Endometrial microvascular endothelial cells (primary cell): ENCODE results near the gene NEDD4L. TPM values are rescaled to one million over a fixed set of nuclear protein-coding genes. Genes with fewer than 3 reads are reported as not detected.

Experiments used
- in situ Hi-C: cut with HindIII; loops from 2 replicates; pipeline ENCODE4 v1.10.0; 2017; ENCODE audit warnings: low sequenced_read_pairs, low pct_unique_long_range_greater_than_20kb; ENCODE audit errors: inconsistent ontology term
- total RNA-seq: library from RNA; depleted of rRNA; stranded (reverse); fragments of >200 nt; gene quantifications from one replicate; pipeline ENCODE4 v1.2.3, GENCODE V29; 2015; ENCODE audit errors: inconsistent ontology term

The NEDD4L gene
- total RNA-seq, 1 donor from 2014 or later, result 59.9 TPM

DNA sequence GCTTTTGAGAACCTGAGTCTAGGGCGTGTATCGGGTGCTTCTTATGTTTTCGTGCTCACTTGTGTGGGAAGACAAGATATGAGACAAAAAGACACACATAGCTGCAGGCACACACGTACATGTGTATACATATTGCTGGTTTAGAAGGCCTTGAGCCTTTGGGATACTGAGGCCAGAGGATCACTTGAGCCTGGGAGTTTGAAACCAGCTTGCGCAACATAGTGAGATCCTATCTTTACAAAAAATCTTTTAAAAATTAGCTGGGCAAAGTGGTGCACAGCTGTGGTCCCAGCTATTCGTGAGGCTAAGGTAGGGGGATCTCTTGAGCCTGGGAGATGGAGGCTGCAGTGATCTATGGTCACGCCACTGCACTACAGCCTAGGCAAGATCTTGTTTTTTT lies 18.8 kb upstream of the NEDD4L start:
- in situ Hi-C loops, result loop anchor here (25.0 kb wide), 1 partner anchor 162 kb away; no protein-coding TSS in a partner anchor

DNA sequence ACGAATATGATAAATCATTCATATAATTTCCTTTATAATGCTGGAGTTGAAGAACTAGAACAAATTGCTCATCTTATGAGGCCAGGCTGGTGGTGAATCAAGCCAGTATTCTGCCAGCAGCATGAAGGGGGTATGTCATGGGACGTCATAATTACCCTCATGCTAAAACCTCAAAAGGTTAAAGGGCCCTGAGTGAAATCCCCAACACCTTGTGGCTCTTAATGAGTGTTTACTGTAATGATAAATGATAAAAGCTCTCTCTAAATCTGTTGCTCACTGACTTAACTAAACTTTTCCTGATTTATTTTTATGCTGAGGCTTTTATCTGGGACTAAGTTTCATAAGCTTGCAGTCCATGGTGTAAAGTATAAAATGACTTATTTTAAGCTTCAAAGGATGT lies 18.3 kb upstream of the NEDD4L start:
- in situ Hi-C loops, result loop anchor here (25.0 kb wide), 1 partner anchor 162 kb away; no protein-coding TSS in a partner anchor

DNA sequence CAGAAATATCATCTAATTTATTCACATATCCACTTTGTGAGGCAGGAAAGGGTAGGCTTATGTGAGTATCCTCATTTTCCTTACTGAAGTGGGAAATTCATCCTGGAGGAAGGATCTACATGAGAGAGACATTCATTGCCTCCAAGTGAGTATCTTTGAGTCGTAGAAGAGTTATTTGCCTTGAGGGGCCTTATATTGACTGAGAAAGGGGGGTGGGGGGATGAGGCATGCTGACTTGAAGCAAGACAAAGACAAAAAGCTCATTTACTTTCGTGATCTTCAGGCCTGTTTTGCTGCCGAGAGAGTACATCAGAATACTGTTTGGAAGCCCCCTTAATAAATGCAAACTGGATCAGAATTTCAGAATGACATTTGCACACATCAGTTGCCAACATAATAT lies 17.6 kb upstream of the NEDD4L start:
- in situ Hi-C loops, result loop anchor here (25.0 kb wide), 1 partner anchor 161 kb away; no protein-coding TSS in a partner anchor

DNA sequence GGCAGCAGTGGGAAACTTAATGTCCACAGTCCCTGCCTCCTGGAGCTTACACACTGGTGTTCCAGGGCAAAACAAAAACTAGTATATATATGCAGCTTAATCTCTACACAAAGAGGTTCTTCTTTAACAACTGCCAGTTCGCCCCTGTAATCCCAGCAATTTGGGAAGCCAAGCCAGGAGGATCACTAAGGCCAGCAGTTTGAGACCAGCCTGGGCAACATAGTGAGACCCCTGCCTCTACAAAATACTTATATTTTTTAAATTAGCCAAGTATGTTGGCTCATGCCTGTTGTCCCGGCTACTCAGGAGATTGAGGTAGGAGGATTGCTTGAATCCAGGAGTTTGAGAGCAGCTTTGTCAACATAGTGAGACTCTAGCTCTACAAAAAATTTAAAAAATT lies 17.2 kb upstream of the NEDD4L start:
- in situ Hi-C loops, result loop anchor here (25.0 kb wide), 1 partner anchor 160 kb away; no protein-coding TSS in a partner anchor

DNA sequence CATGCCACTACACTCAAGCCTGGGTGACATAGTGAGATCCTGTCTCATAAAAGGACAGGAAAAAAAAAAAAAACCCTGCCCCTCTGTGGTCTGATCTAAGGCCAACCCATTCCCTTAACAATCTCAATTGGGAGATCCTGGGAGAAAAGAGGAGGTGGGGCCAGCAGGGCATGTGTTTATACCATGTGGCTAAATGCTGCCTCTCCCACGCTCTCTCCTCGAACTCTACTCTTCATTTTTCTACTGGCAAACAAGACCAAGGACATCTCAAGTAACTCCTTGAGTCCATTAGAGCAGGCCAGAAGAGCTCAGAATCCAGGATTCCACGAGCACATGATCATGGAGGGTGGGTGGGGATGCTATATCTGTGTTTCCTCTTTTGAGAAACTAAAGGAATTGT lies 16.7 kb upstream of the NEDD4L start:
- in situ Hi-C loops, result loop anchor here (25.0 kb wide), 1 partner anchor 160 kb away; no protein-coding TSS in a partner anchor

DNA sequence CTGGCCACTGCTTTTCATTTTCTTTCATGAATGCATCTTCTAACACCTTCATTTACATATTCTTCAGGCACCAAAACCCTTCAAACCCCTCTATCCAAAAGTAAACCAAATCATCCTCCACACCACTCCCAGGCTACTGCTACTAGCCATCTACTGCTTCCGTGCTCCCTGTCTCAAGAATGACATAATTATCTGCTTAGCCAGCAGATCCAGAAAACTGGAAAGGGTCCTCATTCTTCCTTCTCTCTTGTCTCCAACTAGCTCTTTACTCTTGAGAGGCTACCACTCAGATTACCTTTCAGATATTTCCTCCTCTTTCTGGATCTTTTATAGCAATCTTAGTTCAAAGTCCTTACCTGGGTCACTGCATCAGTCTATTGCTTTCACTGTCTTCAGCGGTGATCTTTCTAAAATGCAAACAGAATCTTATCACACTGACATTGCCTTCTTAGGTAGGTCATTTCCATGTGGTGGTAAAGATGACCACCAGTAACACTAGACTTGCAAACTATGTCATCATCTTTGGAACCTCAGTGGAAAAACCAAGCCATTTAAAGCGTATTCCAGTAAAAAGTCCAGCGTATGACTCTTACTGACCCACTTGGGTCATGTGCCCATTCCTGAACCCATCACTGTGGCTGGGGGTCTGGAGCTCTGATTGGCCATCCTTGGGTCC lies 15.8 kb upstream of the NEDD4L start:
- in situ Hi-C loops, result loop anchor here (25.0 kb wide), 1 partner anchor 159 kb away; no protein-coding TSS in a partner anchor

DNA sequence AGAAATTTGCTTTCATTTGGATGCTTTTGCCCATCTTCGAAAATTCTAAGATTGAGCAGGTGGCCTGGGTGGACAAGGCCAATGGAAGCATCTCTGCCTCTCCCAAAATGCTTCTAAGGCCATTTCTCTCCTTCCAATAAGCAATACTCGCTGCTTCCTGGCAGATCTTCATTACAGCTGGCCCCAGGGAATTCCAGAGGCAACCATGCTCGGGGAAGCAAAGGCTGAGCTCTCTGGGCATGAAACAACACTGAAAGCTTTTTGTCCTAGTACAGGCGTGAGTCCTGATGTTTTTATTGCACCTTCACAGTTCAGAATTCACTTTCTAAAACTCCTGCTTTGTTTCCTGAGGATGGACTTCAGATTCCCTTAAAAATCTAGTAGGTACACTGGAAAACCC lies 11.8 kb upstream of the NEDD4L start:
- in situ Hi-C loops, result loop anchor here (25.0 kb wide), 1 partner anchor 155 kb away; no protein-coding TSS in a partner anchor

DNA sequence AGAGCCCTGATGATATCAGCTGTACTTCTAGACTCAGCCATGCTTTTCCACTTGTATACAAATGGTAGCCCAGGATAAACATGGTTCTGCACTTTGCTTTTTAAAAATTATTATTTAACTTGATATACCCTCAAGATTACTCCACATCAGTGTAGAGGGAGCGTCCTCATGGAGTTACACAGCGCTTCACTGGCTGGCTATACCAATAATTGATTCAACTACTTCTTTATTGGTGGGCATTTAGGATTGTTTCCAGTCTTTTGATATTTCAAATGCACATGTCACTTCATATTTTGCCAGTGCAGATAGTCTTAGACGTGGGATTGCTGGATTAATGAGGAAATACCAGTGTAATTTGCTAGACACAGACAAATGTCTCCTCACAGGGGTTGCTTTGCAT lies 10.8 kb upstream of the NEDD4L start:
- in situ Hi-C loops, result loop anchor here (25.0 kb wide), 1 partner anchor 154 kb away; no protein-coding TSS in a partner anchor

DNA sequence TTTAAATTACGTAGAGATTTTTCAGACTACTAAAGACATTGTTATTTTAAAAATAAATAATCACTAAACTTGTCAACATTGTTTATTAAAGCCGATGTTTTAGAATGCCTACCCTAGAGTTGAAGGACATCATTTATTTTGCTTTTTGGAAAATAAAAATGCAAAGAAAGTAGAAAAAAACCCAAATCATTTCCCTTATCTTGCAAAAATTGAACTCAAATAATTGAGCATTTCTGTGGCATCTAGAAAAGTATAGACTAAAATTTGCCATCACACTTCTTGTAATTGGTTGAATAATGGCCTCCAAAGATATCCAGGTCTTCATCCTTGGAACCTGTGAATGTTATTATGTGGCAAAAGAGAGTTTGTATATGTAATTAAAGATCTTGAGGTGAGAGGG lies 9.7 kb upstream of the NEDD4L start:
- in situ Hi-C loops, result loop anchor here (25.0 kb wide), 1 partner anchor 153 kb away; no protein-coding TSS in a partner anchor

DNA sequence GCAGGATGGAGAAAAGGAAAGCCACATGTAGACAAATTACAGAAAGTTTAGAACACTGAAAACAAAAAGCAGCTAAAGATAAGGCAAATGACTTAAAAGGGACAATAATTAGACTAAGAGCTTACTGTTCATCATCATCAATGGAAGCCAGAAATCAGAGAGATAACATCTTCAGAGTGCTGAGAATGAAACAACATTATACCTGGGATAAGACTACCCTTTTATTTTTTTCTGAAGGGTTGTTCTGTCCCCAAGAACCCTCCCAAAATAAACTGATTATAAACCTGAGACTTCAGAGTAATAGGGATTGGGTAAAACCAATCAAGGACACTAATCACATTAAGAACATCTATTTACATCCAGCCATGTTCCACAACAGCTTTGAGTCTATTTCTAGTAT lies 6.9 kb upstream of the NEDD4L start:
- in situ Hi-C loops, result loop anchor here (25.0 kb wide), 1 partner anchor 150 kb away; no protein-coding TSS in a partner anchor

DNA sequence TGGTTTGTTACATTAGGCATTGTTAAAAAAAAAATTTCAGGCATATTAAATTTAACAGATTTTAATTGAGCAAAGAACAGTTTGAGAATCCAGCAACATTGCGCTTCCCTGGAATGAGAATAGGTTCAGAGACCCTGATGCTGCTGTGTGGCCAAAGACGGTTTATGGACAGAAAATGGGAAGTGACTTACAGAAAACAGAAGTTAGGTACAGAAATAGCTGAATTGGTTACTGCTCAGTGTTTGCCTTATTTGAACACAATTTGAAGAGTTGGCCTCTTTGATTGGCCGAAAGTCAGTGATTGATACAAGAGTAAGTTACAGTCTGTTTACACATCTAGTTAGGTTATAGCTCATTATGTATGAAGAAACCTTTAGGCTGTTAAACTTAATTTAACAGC lies 6.0 kb upstream of the NEDD4L start:
- in situ Hi-C loops, result loop anchor here (25.0 kb wide), 1 partner anchor 149 kb away; no protein-coding TSS in a partner anchor

DNA sequence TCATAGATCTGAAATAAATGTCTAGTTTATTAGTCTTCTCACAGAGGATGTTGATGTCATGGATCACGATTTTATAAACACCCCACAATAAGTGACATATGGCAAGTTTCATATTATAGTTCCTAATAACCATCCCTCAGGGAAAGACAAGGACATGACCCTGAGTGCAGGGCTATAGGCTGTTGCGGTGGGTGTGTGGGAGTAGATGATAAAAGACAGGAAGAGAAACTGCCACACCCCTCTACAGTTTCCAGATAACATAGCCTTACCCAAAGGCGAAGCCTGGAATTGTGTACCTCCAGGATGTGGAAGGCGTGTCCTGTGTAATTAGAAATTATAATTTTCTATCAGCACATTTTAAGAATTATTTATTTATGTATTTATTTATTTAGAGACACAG lies 2.4 kb upstream of the NEDD4L start:
- in situ Hi-C loops, result loop anchor here (25.0 kb wide), 1 partner anchor 146 kb away; no protein-coding TSS in a partner anchor

DNA sequence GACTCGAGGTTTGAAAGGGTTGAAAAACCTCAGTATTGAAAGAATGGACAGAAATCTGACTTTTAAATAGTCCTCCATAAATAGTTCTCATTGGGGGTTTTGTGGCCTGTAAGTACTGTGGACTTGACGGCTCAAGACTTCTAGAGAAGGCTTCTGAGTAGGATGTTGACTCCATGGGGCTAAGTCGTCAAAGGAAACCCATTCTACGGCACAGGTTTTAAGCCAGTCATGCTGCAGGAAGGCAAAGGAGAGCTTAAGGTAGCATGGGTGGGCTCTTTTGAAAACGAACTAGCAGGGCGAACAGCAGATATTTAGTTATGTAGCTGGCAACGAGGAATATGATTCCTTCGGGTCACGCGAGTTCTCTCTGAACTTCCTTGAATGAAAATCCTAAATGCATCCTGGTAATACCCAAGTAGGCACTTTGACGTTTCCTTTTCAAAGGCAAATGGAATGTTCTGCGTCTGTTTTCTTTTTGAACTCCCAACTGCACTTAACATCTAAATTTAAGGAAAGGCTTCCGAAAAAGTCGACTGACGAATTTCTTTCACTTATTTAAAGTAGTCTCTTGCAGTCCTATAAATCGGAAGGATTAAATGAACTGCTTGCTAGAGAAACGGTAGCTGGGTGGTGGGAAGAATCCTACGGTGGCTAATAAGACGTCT lies 1.1 kb upstream of the NEDD4L start:
- in situ Hi-C loops, result loop anchor here (25.0 kb wide), 1 partner anchor 144 kb away; no protein-coding TSS in a partner anchor

DNA sequence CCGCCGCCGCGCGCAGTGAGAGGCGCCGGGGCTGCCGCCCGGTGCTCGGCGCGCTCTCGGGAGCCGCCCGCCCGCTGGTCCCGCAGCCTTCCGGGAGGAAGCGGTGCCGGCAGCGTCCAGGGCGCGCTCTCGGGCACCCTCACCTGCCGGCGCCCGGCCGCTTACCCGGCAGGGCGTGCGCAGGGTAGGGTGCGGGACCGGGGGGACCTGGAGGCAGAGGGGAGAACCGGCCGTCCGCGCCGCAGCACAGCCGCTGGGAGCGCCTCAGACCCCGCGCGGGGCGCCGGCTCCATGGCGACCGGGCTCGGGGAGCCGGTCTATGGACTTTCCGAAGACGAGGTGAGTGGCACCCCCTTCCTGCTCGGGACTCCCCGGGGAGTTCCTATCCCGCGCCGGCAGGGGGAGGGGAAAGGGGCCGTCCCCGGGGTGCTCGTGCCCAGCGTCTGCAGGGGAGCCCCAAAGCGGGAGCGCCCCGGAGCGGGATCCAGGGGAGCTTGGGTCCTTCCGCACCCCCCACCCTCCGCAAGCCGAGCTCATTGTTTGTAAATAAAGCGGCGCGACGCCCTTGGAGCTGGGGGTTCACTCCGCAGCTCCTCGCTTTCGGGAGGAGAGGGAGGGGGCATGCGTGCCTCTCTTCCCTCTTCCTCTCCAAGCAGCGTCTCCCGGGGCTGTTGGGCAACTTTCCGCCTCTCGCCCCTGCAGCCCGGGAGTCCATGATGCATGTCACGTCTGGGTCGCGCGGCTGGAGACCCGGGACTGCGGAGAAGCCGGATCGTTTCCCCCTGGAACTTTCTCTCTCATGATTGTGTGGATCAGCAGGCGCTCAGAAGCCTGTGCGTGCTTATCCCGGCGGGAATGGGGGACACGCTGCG lies 580 bp downstream of the NEDD4L start:
- in situ Hi-C loops, result loop anchor here (25.0 kb wide), 1 partner anchor 143 kb away; no protein-coding TSS in a partner anchor

DNA sequence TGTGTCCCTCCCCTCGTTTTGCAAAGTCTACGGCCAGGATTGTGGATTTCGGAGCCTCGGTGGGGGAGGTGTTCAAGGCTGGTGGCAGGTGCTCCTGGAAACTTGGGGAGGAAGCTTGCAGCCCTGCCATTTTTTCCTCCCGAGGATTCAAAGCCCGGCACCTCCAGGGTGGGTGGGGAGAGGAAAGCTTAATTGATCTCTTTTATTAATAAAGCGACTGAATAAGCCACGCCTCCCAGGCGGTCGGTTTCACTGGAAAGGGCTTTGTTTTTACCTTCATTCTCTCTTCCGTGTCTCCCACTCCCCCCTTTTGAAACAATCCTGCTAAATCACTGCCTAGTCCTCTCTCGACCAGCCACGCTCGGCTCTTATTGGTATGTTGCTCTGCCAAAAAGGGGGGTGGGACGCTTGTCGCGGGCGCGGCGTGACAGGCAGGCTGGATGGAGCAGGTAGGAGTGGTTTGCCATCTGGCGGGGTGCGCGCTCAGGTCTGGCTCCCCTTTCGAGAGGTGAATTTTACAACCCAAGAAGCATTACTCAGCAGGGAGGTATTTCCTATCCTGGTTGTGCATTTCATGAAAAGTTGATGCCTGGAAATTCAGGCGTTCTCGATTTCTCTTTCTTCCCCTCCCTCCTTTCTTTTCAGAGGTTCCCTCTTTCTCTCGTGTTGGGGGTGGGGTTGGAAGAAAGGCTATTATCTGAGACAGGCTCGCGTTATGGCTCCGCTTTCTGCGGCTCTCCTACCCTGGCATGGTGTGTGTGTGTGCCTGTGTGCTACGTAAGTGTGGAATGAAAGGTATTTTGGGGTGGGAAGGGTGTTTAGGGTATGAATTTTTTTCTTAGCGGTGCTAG lies 1.4 kb downstream of the NEDD4L start:
- in situ Hi-C loops, result loop anchor here (25.0 kb wide), 1 partner anchor 142 kb away; no protein-coding TSS in a partner anchor

DNA sequence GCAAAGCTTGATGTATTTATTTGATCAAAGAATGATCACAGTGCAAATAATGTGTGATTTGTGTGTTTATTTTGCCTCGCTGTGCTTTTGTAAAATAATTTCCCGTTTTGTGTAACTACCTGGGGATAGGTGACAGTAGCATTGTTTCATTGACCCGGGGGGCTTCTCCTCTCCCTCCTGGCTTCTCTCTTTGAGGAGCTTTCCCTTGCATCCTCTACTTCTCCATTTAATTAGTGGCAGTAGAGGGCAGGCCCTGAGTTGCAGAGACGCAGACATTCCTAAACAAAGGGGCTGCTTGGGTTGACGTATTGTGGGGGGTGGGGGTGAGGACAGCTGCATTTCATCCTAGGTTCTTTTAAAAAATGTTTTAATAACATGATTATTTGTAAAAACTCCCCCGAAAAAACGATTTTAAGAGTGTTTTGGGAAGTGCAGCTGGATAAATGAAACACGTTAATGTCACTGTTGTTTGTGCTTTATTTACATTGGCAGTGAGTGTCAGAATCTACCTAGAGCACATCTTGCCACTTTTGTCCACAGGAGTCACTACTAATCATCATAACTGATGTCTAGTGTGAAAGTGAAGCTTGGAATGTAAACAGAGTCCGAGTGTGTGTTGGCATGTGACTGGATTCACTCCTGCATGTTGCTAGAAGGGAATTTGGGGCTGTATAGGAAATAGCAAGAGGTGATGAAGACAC lies 2.2 kb downstream of the NEDD4L start:
- in situ Hi-C loops, result loop anchor here (25.0 kb wide), 1 partner anchor 141 kb away; no protein-coding TSS in a partner anchor
